Ishikawa (cell line): ENCODE results near the gene SEC61A1.

ENCODE experiments used
- CEBPB ChIP-seq: IDR thresholded peaks from 2 replicates; pipeline ENCODE4 v1.6.1; 2012
- CREB1 ChIP-seq: IDR thresholded peaks from 2 replicates; pipeline ENCODE4 v1.6.1; 2012; ENCODE audit warnings: low read depth
- EGR1 ChIP-seq: IDR thresholded peaks from 2 replicates; pipeline ENCODE4 v1.6.1; 2012
- EP300 ChIP-seq: IDR thresholded peaks from 2 replicates; pipeline ENCODE4 v1.6.1; 2012; ENCODE audit warnings: borderline replicate concordance
- NFIC ChIP-seq: IDR thresholded peaks from 2 replicates; pipeline ENCODE4 v1.6.1; 2012
- RAD21 ChIP-seq: IDR thresholded peaks from 2 replicates; pipeline ENCODE4 v1.6.1; 2012; ENCODE audit warnings: low read depth
- REST ChIP-seq: IDR thresholded peaks from 2 replicates; pipeline ENCODE4 v1.6.1; 2012; ENCODE audit warnings: low read depth, mild to moderate bottlenecking
- TAF1 ChIP-seq: IDR thresholded peaks from 2 replicates; pipeline ENCODE4 v1.6.1; 2012; ENCODE audit warnings: low read depth, mild to moderate bottlenecking
- TCF12 ChIP-seq: IDR thresholded peaks from 2 replicates; pipeline ENCODE4 v1.6.1; 2012; ENCODE audit warnings: low read depth
- TEAD4 ChIP-seq: IDR thresholded peaks from 2 replicates; pipeline ENCODE4 v1.6.1; 2012
- USF1 ChIP-seq: IDR thresholded peaks from 2 replicates; pipeline ENCODE4 v1.6.1; 2012
- YY1 ChIP-seq: IDR thresholded peaks from 2 replicates; pipeline ENCODE4 v1.6.1; 2012; ENCODE audit warnings: low read depth

GRCh38 chr3:128103136-128103676 is 51.0 kb downstream of the SEC61A1 start:
- TF ChIP-seq YY1 (no peak), REST (no peak), EP300 (no peak), TCF12 (no peak), TAF1 (no peak), CREB1 (no peak), RAD21 (no peak), CEBPB (no peak), USF1 (no peak), EGR1 (no peak), NFIC (no peak), TEAD4 (no peak)
